ENCODE results near the gene DIPK2A. TPM values are rescaled to one million over a fixed set of nuclear protein-coding genes. Genes with fewer than 3 reads are reported as not detected.

DIPK2A gene
- total RNA-seq: 48.9 and 76.8 TPM in 2 replicates

GRCh38 chr3:143971359-143972154 lies at the start of gene DIPK2A:
DIPK2A (plus strand) TSS chr3:143971823; CDS start chr3:143972333, 510 bp downstream.

Other genes with a start within 250 kb of the DIPK2A start
- 6.8 and 13.6 TPM in 2 replicates for gene SLC9A9, start 123.4 kb upstream of the DIPK2A start, total RNA-seq